ENCODE results near the gene ANP32A.

ANP32A gene

DNA sequence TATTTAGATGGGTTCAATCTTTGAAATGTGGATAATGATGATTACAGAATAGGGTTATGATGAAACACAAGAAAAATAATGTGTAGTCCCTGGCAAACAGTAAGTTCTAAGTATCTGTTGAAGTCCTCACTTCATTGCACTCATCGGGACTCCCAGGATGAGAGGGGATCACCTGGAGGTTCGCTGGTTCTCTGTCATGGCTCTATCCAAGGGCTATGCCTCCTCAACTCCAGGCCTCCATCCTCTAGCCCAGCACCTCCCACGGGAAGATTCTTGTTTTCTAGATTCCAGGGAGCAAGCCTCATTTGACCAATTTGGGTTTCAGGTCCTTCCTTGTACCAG is 45.5 kb downstream of the ANP32A start:
- DNase-seq (ENCODE audit: low read depth), result no peak
- TF ChIP-seq, protein P1, sequence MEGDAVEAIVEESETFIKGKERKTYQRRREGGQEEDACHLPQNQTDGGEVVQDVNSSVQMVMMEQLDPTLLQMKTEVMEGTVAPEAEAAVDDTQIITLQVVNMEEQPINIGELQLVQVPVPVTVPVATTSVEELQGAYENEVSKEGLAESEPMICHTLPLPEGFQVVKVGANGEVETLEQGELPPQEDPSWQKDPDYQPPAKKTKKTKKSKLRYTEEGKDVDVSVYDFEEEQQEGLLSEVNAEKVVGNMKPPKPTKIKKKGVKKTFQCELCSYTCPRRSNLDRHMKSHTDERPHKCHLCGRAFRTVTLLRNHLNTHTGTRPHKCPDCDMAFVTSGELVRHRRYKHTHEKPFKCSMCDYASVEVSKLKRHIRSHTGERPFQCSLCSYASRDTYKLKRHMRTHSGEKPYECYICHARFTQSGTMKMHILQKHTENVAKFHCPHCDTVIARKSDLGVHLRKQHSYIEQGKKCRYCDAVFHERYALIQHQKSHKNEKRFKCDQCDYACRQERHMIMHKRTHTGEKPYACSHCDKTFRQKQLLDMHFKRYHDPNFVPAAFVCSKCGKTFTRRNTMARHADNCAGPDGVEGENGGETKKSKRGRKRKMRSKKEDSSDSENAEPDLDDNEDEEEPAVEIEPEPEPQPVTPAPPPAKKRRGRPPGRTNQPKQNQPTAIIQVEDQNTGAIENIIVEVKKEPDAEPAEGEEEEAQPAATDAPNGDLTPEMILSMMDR (IDR thresholded peaks at IDR 0.05; ENCODE audit: insufficient read depth, low read depth, low read length, missing control alignments), result no peak
- no peak overlapping the region for H3K4me3 ChIP-seq (ENCODE audit: low read length)

DNA sequence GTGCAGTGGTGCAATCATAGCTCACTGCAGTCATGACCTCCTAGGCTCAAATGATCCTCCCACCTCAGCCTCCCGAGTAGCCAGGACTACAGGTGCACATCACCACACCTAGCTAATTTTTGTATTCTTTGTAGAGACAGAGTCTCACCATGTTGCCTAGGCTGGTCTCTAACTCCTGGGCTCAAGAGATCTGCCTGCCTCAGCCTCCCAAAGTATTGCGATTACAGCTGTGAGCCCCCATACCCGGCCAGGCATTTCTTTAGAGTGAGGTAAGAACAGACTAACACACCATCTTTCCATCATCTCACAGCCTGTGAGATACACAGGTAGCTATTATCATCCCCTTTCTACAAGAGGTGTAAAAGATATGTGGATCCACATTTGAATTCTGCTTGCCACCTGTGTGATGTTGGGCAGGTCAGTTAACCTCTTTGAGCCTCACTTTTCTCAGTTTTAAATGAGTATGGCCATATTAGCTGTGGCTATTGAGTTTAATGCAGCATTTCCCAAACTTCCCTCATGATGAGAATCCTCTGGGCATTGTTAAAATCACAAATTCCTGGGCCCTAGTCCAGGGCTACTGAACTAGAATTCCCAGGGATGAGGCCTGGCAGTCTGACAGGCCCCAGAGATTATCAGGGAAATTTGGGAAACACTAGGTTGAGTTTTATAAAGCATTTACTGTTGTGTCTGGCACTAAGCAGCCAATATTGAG is 46.0 kb downstream of the ANP32A start:
- DNase-seq (ENCODE audit: low read depth), result no peak
- TF ChIP-seq, protein P1 (IDR thresholded peaks at IDR 0.05; ENCODE audit: insufficient read depth, low read depth, low read length, missing control alignments), result no peak

DNA sequence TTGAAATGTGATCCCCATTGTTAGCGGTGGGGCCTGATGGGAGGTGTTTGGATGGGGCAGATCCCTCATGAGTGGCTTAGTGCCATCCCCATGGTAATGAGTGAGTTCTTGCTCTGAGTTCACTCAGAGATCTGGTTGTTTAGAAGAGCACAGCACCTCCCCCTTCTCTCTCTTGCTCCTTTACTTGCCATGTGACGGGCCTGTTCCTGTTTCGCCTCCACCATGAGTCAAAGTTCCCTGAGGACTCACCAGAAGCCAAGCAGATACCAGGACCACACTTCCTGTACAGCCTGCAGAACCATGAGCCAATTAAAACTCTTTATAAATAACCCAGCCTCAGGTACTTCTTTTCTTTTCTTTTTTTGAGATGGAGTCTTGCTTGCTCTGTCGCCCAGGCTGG is 46.6 kb downstream of the ANP32A start:
- no peak for DNase-seq (ENCODE audit: low read depth)
- TF ChIP-seq, protein P1 (IDR thresholded peaks at IDR 0.05; ENCODE audit: insufficient read depth, low read depth, low read length, missing control alignments), result no peak
- H3K4me3 ChIP-seq (ENCODE audit: low read length), result no peak overlapping the region

More for the DNA sequence above, 46.0 kb downstream of the ANP32A start:
- no peak overlapping the region for H3K4me3 ChIP-seq (ENCODE audit: low read length)

DNA sequence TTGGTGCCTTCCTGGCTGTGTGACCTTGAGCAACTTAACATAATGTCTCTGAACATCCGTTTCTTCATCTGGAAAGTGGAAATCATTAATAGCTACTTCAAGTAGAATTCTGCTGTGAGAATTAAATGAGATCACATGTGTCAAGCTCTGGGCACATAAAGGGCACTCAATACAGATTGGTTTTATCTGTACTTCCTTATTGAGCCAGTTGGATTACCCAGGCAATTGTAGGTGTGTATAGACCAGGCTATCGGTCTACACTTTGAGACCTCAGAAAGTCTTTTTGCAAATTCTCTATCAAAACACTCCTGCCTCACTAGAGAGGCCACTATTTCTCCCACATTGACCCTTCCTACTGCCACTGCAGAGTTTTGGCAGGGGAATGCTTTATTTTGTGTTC is 47.7 kb downstream of the ANP32A start:
- DNase-seq (ENCODE audit: low read depth), result no peak
- no peak overlapping the region for H3K4me3 ChIP-seq (ENCODE audit: low read length)
- TF ChIP-seq, protein P1 (IDR thresholded peaks at IDR 0.05; ENCODE audit: insufficient read depth, low read depth, low read length, missing control alignments), result no peak

DNA sequence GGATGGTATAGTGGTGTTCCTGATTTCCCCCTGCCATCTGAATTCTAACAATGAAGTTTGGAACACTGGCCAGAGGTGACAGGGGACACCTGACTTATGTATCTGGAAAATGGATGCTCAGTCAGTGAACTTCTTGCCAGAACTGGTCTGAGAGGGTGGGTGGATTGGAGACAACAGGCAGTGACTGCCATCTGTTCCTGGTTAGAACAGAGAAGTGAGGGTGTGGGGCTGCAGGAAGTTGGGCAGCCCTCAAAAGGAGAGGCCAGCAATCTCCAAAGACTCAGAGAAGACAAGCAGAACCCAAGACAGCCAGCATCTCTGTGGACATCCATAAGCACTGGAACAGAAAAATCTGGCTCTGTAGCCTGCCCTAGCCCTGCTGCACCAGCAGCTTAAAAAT is 50.5 kb downstream of the ANP32A start:
- TF ChIP-seq, protein P1 (IDR thresholded peaks at IDR 0.05; ENCODE audit: insufficient read depth, low read depth, low read length, missing control alignments), result no peak
- no peak for DNase-seq (ENCODE audit: low read depth)
- H3K4me3 ChIP-seq (ENCODE audit: low read length), result no peak overlapping the region

DNA sequence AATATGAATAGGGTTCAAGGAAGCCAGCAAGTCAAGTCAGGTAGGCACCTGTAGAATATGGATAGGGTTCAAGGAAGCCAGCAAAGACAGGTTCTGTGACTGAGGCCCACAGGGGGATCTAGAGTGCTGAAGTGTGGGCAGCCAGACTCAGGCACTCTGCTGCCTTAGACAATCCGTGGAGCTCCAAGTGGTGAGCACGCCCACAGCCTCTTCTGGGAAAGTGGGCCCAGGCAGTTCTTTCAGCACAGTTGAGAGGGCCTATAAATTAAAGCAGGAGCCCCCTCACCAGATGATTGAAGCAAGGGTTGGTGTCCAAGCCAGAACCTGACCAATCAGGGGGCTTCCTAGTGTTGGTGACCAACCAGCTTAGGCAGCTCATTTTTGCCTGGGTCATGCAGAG is 51.0 kb downstream of the ANP32A start:
- no peak overlapping the region for H3K4me3 ChIP-seq (ENCODE audit: low read length)
- TF ChIP-seq, protein P1 (IDR thresholded peaks at IDR 0.05; ENCODE audit: insufficient read depth, low read depth, low read length, missing control alignments), result no peak
- DNase-seq (ENCODE audit: low read depth), result no peak

DNA sequence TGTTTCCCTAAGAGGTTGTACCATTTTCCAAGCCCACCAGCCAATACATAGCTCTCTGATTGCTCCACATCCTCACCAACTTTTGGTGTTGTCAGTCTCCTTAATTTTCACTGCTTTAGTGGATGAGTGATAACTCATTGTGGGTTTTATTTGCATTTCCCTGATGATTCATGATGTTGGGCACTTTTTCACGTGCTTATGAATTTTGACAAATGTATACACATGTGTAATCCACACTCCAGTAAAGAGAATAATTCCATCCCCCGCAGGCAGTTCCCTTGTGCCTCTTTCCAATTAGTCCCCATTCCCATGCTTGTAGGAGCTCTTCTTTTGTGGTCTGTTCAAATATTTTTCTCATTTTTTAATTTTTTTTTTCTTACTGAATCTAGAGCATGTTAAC is 52.4 kb downstream of the ANP32A start:
- no peak overlapping the region for H3K4me3 ChIP-seq (ENCODE audit: low read length)
- TF ChIP-seq, protein P1 (IDR thresholded peaks at IDR 0.05; ENCODE audit: insufficient read depth, low read depth, low read length, missing control alignments), result no peak
- peak; percentile 78 for DNase-seq (ENCODE audit: low read depth)

All from epithelial cell of esophagus (primary cell).